ENCODE measurements around the gene BMERB1. TPM values are rescaled to one million over a fixed set of nuclear protein-coding genes. Genes with fewer than 3 reads are reported as not detected.

The BMERB1 gene
- total and polyA plus RNA-seq, 4 experiments from 2014 or later: 0.43 to 4.0 (median 2.6) TPM

GRCh38 chr16:15509593-15510535, 75.5 kb downstream of the BMERB1 start:
- H3K4me3 ChIP-seq (ENCODE audit: low read length in 2 of 2): no peak overlapping the region
- Mint-ChIP-seq H3K4me1 (peaks cover 8 to 16% (median 12%) of the 10 kb centered on the region in 4 donors), H3K27me3 (peaks cover 0 to 10% of the 10 kb centered on the region in 2 donors), H3K27ac (peak overlapping the region in 6 of 7 donors; percentile 50 to 89 (median 67)), H3K36me3 (no peaks in the 10 kb centered on the region), H3K9me3 (no peaks in the 10 kb centered on the region), H3K4me3 (peak overlapping the region in 3 of 8 donors; percentile 39 to 63 (median 43))
- intact Hi-C loops (cut with micrococcal nuclease): no loop called here
- no peak overlapping the region for H3K27ac ChIP-seq (ENCODE audit: low read depth, low read length)
- POLR2A ChIA-PET (ENCODE audit: partially characterized antibody): interaction anchor here (0.8 kb wide), 1 partner anchor 81 kb away, joined by 4 read pairs; no protein-coding TSS in a partner anchor
- H3K9me3 ChIP-seq (ENCODE audit: control insufficient read depth in 1 of 2, low read length in 2 of 2): no peaks in the 10 kb centered on the region
- CTCF ChIA-PET (ENCODE audit: partially characterized antibody): no interaction called here
- H3K27me3 ChIP-seq (ENCODE audit: insufficient read depth, low read length): no peaks in the 10 kb centered on the region
- peaks cover 14% of the 10 kb centered on the region for H3K4me1 ChIP-seq (ENCODE audit: insufficient read depth, low read length)
- no peaks in the 10 kb centered on the region for H3K36me3 ChIP-seq (ENCODE audit: insufficient read depth, low read length)
- peak in 1 of 5 donors; percentile 40 for DNase-seq

DNA sequence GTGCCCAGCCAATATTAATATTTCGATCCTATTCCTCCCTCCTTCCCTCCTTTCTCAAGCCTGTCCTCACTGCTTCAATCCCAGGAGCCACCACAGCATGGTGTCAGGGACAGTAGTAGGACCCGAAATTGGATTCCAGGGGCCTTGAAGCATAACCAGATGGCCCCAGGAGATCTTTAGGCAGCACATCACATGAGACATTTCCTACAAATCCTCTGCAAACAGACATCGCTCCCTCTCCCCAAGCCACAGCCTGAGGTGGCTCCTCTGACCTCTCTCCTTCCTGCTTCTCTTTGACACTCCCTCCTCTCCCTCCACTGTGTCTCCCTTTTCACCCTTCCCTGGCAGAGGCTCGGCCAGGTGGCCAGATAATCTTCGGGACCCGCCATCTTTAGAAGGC, 76.6 kb downstream of the BMERB1 start:
- no peak for DNase-seq
- Histone ChIP-seq H3K4me3 (ENCODE audit: low read length in 2 of 2) (no peak overlapping the region), H3K36me3 (ENCODE audit: insufficient read depth, low read length) (no peaks in the 10 kb centered on the region), H3K4me1 (ENCODE audit: insufficient read depth, low read length) (peaks cover 14% of the 10 kb centered on the region), H3K27ac (ENCODE audit: low read depth, low read length) (no peak overlapping the region), H3K9me3 (ENCODE audit: control insufficient read depth in 1 of 2, low read length in 2 of 2) (no peaks in the 10 kb centered on the region), H3K27me3 (ENCODE audit: insufficient read depth, low read length) (no peaks in the 10 kb centered on the region)
- H3K27ac Mint-ChIP-seq: peak overlapping the region in 4 of 7 donors; percentile 48 to 88 (median 64)
- ChIA-PET POLR2A (ENCODE audit: partially characterized antibody) (no interaction called here), CTCF (ENCODE audit: partially characterized antibody) (no interaction called here)
- H3K4me3 Mint-ChIP-seq: no peak overlapping the region
- H3K9me3 Mint-ChIP-seq: no peaks in the 10 kb centered on the region
- H3K36me3 Mint-ChIP-seq: no peaks in the 10 kb centered on the region
- peaks cover 0 to 10% of the 10 kb centered on the region in 2 donors for H3K27me3 Mint-ChIP-seq
- intact Hi-C loops (cut with micrococcal nuclease): no loop called here
- peaks cover 8 to 16% (median 12%) of the 10 kb centered on the region in 4 donors for H3K4me1 Mint-ChIP-seq

- Histone ChIP-seq H3K27me3 (ENCODE audit: insufficient read depth, low read length) (no peaks in the 10 kb centered on the region), H3K4me3 (ENCODE audit: low read length in 2 of 2) (no peak overlapping the region), H3K9me3 (ENCODE audit: control insufficient read depth in 1 of 2, low read length in 2 of 2) (no peaks in the 10 kb centered on the region), H3K4me1 (ENCODE audit: insufficient read depth, low read length) (peaks cover 14% of the 10 kb centered on the region), H3K36me3 (ENCODE audit: insufficient read depth, low read length) (no peaks in the 10 kb centered on the region), H3K27ac (ENCODE audit: low read depth, low read length) (no peak overlapping the region)
- Mint-ChIP-seq H3K4me3 (no peak overlapping the region), H3K27me3 (peaks cover 0 to 6% of the 10 kb centered on the region in 2 donors), H3K27ac (peak overlapping the region in 2 of 7 donors; percentile 54 to 57), H3K9me3 (no peaks in the 10 kb centered on the region), H3K36me3 (no peaks in the 10 kb centered on the region), H3K4me1 (peaks cover 8 to 16% (median 12%) of the 10 kb centered on the region in 4 donors)
- DNase-seq: no peak
- ChIA-PET CTCF (ENCODE audit: partially characterized antibody) (no interaction called here), POLR2A (ENCODE audit: partially characterized antibody) (no interaction called here)
- intact Hi-C loops (cut with micrococcal nuclease): no loop called here
Measured at GRCh38 chr16:15511759-15512487, 77.5 kb downstream of the BMERB1 start.

DNA sequence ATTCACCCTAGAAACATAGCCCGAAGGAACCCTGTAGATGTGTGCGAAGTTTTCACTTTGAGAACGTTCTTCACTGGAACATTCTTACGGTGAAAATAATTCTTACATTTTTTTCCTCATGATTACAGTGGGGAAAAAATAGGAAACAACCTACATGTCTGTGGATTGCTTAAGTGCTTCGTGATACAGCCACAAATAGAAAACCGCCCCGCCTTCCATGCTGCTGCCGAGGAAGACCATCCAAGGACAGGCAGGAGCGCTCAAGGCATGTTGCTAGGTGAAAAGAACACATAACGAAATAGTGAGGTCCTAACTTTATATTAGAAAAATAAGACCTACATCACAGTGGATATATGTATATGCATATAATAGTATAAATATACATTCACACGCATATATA, 78.8 kb downstream of the BMERB1 start:
- H3K27ac Mint-ChIP-seq: no peak overlapping the region

GRCh38 chr16:15515992-15516391, 81.6 kb downstream of the BMERB1 start:
- Mint-ChIP-seq H3K4me1 (peaks cover 0 to 5% (median under 1%) of the 10 kb centered on the region in 4 donors), H3K27ac (no peak overlapping the region), H3K36me3 (no peaks in the 10 kb centered on the region), H3K9me3 (no peaks in the 10 kb centered on the region), H3K27me3 (no peaks in the 10 kb centered on the region), H3K4me3 (no peak overlapping the region)
- no peaks in the 10 kb centered on the region for H3K36me3 ChIP-seq (ENCODE audit: insufficient read depth, low read length)
- ChIA-PET POLR2A (ENCODE audit: partially characterized antibody) (no interaction called here), CTCF (ENCODE audit: partially characterized antibody) (no interaction called here)
- no peak overlapping the region for H3K27ac ChIP-seq (ENCODE audit: low read depth, low read length)
- no peak overlapping the region for H3K4me3 ChIP-seq (ENCODE audit: low read length in 2 of 2)
- no peaks in the 10 kb centered on the region for H3K4me1 ChIP-seq (ENCODE audit: insufficient read depth, low read length)
- no peaks in the 10 kb centered on the region for H3K9me3 ChIP-seq (ENCODE audit: control insufficient read depth in 1 of 2, low read length in 2 of 2)
- no peak for DNase-seq
- intact Hi-C loops (cut with micrococcal nuclease): no loop called here
- H3K27me3 ChIP-seq (ENCODE audit: insufficient read depth, low read length): no peaks in the 10 kb centered on the region

More for the DNA sequence above, 78.8 kb downstream of the BMERB1 start:
- ChIA-PET POLR2A (ENCODE audit: partially characterized antibody) (no interaction called here), CTCF (ENCODE audit: partially characterized antibody) (interaction anchor here (0.9 kb wide), 1 partner anchor 10 kb away, joined by 3 read pairs; no protein-coding TSS in a partner anchor)
- no peaks in the 10 kb centered on the region for H3K9me3 Mint-ChIP-seq
- peaks cover 14% of the 10 kb centered on the region for H3K4me1 ChIP-seq (ENCODE audit: insufficient read depth, low read length)
- intact Hi-C loops (cut with micrococcal nuclease): no loop called here
- H3K4me3 ChIP-seq (ENCODE audit: low read length in 2 of 2): no peak overlapping the region
- DNase-seq: no peak
- no peaks in the 10 kb centered on the region for H3K36me3 ChIP-seq (ENCODE audit: insufficient read depth, low read length)
- H3K27me3 ChIP-seq (ENCODE audit: insufficient read depth, low read length): no peaks in the 10 kb centered on the region
- peaks cover 8 to 16% (median 12%) of the 10 kb centered on the region in 4 donors for H3K4me1 Mint-ChIP-seq
- H3K27me3 Mint-ChIP-seq: peaks cover 0 to 3% of the 10 kb centered on the region in 2 donors
- H3K27ac ChIP-seq (ENCODE audit: low read depth, low read length): no peak overlapping the region
- H3K36me3 Mint-ChIP-seq: no peaks in the 10 kb centered on the region
- no peak overlapping the region for H3K4me3 Mint-ChIP-seq
- H3K9me3 ChIP-seq (ENCODE audit: control insufficient read depth in 1 of 2, low read length in 2 of 2): no peaks in the 10 kb centered on the region

- Mint-ChIP-seq H3K27me3 (no peaks in the 10 kb centered on the region), H3K27ac (no peak overlapping the region), H3K36me3 (no peaks in the 10 kb centered on the region), H3K4me3 (no peak overlapping the region), H3K9me3 (no peaks in the 10 kb centered on the region), H3K4me1 (peaks cover 0 to 3% (median under 1%) of the 10 kb centered on the region in 4 donors)
- ChIA-PET POLR2A (ENCODE audit: partially characterized antibody) (no interaction called here), CTCF (ENCODE audit: partially characterized antibody) (no interaction called here)
- no peak overlapping the region for H3K4me3 ChIP-seq (ENCODE audit: low read length in 2 of 2)
- H3K4me1 ChIP-seq (ENCODE audit: insufficient read depth, low read length): no peaks in the 10 kb centered on the region
- no peaks in the 10 kb centered on the region for H3K9me3 ChIP-seq (ENCODE audit: control insufficient read depth in 1 of 2, low read length in 2 of 2)
- H3K36me3 ChIP-seq (ENCODE audit: insufficient read depth, low read length): no peaks in the 10 kb centered on the region
- DNase-seq: no peak
- intact Hi-C loops (cut with micrococcal nuclease): no loop called here
- no peaks in the 10 kb centered on the region for H3K27me3 ChIP-seq (ENCODE audit: insufficient read depth, low read length)
- H3K27ac ChIP-seq (ENCODE audit: low read depth, low read length): no peak overlapping the region
Measured at GRCh38 chr16:15516609-15517008, 82.2 kb downstream of the BMERB1 start.

DNA sequence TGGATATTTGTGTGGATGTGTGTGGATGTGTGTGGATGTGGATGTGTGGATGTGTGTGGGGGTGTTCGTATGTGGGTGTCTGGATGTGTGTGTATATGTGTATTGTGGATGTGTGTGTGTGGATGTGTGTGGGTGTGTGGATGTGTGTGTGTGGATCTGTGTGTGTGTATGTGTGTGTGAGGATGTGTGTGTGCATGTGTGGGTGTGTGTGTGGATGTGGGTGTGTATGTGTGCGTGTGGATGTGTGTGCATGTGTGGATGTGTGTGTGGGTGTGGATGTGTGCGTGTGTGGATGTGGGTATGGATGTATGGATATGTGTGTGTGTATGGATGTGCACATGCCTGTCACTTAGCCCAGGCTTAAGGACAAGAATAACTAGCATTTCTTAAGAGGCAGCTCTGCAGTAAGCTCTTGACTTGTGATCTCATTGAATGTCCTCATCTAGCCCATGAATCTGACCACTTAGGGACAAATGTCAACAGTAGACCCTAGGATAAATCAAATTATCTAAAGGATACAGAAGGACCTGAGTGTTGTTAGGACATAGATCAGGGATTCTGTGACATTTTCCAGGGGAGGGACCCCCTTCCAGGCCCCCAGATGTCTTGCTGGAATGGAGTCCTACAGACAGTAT, 83.5 kb downstream of the BMERB1 start:
- no peaks in the 10 kb centered on the region for H3K9me3 ChIP-seq (ENCODE audit: control insufficient read depth in 1 of 2, low read length in 2 of 2)
- intact Hi-C loops (cut with micrococcal nuclease): no loop called here
- ChIA-PET CTCF (ENCODE audit: partially characterized antibody) (no interaction called here), POLR2A (ENCODE audit: partially characterized antibody) (no interaction called here)
- no peaks in the 10 kb centered on the region for H3K27me3 Mint-ChIP-seq
- peaks cover 7% of the 10 kb centered on the region for H3K4me1 ChIP-seq (ENCODE audit: insufficient read depth, low read length)
- H3K27me3 ChIP-seq (ENCODE audit: insufficient read depth, low read length): no peaks in the 10 kb centered on the region
- peak overlapping the region in 2 of 7 donors; percentile 23 to 62 for H3K27ac Mint-ChIP-seq
- no peaks in the 10 kb centered on the region for H3K36me3 ChIP-seq (ENCODE audit: insufficient read depth, low read length)
- no peaks in the 10 kb centered on the region for H3K9me3 Mint-ChIP-seq
- no peak overlapping the region for H3K4me3 Mint-ChIP-seq
- no peaks in the 10 kb centered on the region for H3K36me3 Mint-ChIP-seq
- peaks cover 3 to 10% (median 6%) of the 10 kb centered on the region in 4 donors for H3K4me1 Mint-ChIP-seq
- no peak overlapping the region for H3K4me3 ChIP-seq (ENCODE audit: low read length in 2 of 2)
- DNase-seq: no peak
- H3K27ac ChIP-seq (ENCODE audit: low read depth, low read length): no peak overlapping the region

All from CD4-positive, alpha-beta memory T cell (primary cell).